Vagina (tissue), 2 donors: ENCODE results near the gene PIP5K1C. TPM values are rescaled to one million over a fixed set of nuclear protein-coding genes. Genes with fewer than 3 reads are reported as not detected.

ENCODE experiments used
- DNase-seq, 2 donors: peaks; one replicate each; pipeline ENCODE4 v3.0.0-alpha.2; 2017; ENCODE audit errors: extremely low spot score in 2 of 2
- H3K27ac ChIP-seq: fragments of 200-600 bp; sonication (generic); one replicate; pipeline ENCODE4 v1.5.1; 2019
- H3K27me3 ChIP-seq: fragments of 200-600 bp; sonication (generic); one replicate; pipeline ENCODE4 v1.5.1; 2019
- H3K36me3 ChIP-seq, 2 donors: fragments of 200-600 bp; sonication (generic); one replicate each; pipeline ENCODE4 v1.5.1; 2017 to 2019
- H3K4me1 ChIP-seq: fragments of 200-600 bp; sonication (generic); one replicate; pipeline ENCODE4 v1.5.1; 2019
- H3K4me3 ChIP-seq, 2 donors: fragments of 200-600 bp; sonication (generic); 1 replicate in 1 of 2; 2 replicates in 1 of 2; pipeline ENCODE4 v1.5.1; 2016 to 2019
- H3K9me3 ChIP-seq: fragments of 200-600 bp; sonication (generic); one replicate; pipeline ENCODE4 v1.5.1; 2019
- POLR2A ChIP-seq, 2 donors: fragments of 450-650 bp; IDR thresholded peaks; one replicate each; pipeline ENCODE4 v1.6.1; 2017; ENCODE audit warnings: antibody characterized with exemption in 2 of 2, mild to moderate bottlenecking in 2 of 2, moderate library complexity in 2 of 2
- POLR2AphosphoS5 ChIP-seq, 2 donors: sonication (generic); formaldehyde crosslinking; IDR thresholded peaks; one replicate each; pipeline ENCODE4 v1.9.0; 2017; ENCODE audit warnings: antibody characterized with exemption in 2 of 2, mild to moderate bottlenecking in 2 of 2, low read depth in 1 of 2; ENCODE audit not compliant: insufficient read depth in 1 of 2
- intact Hi-C: fragments of 100-400 bp; cut with DNase I; formaldehyde crosslinking; loops from one replicate; pipeline ENCODE4 v1.15.1; 2023
- total RNA-seq: library from RNA; depleted of rRNA; stranded (reverse); fragments of >200 nt; gene quantifications from one replicate; pipeline ENCODE4 v1.2.3, GENCODE V29; 2016
- TF ChIP-seq, protein P1 (sequence below), 3 experiments: fragments of 450-650 bp in 2 of 3; fragments of 200-600 bp in 1 of 3; sonication (generic) in 1 of 3; IDR thresholded peaks; one replicate each; pipeline ENCODE4 v1.5.1; 2017 to 2019; ENCODE audit warnings: antibody characterized with exemption in 3 of 3, mild to moderate bottlenecking in 2 of 3, moderate library complexity in 2 of 3

The PIP5K1C gene
- total RNA-seq, 1 donor from 2014 or later, result 24.1 TPM

DNA sequence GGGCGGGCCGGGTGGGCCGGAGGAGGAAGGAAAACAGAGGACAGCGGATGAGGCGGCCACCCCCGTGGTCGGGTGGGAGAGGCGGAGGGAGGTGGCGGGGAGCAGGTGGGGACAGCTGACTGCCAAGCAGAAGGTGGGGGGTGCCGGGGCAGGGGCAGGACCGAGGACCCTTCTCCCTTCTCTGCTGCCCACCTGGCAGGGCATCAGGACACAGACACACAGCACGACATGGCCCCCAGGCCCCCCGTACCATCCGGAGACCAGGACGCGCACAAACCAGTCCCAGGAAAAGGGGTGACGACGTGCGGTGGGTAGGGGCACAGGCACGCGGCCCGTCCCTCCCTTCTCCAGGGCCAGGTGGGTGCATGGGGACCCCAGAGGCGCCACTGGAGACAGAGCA lies 62.6 kb downstream of the PIP5K1C start:
- Histone ChIP-seq H3K27ac (no peak overlapping the region), H3K9me3 (no peaks in the 10 kb centered on the region), H3K27me3 (no peaks in the 10 kb centered on the region), H3K4me1 (no peaks in the 10 kb centered on the region), H3K36me3 (peaks cover 0 to 44% of the 10 kb centered on the region in 2 donors), H3K4me3 (no peak overlapping the region)
- intact Hi-C loops, result no loop called here
- TF ChIP-seq, protein P1, sequence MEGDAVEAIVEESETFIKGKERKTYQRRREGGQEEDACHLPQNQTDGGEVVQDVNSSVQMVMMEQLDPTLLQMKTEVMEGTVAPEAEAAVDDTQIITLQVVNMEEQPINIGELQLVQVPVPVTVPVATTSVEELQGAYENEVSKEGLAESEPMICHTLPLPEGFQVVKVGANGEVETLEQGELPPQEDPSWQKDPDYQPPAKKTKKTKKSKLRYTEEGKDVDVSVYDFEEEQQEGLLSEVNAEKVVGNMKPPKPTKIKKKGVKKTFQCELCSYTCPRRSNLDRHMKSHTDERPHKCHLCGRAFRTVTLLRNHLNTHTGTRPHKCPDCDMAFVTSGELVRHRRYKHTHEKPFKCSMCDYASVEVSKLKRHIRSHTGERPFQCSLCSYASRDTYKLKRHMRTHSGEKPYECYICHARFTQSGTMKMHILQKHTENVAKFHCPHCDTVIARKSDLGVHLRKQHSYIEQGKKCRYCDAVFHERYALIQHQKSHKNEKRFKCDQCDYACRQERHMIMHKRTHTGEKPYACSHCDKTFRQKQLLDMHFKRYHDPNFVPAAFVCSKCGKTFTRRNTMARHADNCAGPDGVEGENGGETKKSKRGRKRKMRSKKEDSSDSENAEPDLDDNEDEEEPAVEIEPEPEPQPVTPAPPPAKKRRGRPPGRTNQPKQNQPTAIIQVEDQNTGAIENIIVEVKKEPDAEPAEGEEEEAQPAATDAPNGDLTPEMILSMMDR (IDR thresholded peaks at IDR 0.05), result no peak
- TF ChIP-seq POLR2AphosphoS5 (IDR thresholded peaks at IDR 0.05; ENCODE audit: insufficient read depth in 1 of 2, low read depth in 1 of 2), result no peak
- no peak for TF ChIP-seq POLR2A (IDR thresholded peaks at IDR 0.05)
- no peak for DNase-seq

DNA sequence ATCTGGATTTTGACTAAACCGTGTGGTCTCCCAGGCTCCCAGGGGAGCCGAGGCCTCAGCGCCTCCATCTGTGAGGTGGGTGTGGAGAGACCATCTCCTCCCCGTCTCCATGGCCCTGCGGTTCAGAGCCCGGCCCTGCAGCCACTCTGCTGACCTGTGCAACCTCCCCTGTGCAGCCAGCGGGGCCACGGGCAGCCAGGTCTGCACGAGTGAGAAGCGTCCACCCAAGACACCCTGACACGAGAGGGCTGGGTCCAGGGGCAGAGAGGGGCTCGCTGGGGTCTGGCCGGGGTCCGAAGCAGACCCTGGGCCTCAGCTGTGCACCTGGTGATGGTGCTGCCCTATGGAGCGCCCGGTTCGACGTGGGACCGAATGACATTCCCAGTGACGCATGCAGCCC lies 63.3 kb downstream of the PIP5K1C start:
- H3K36me3 ChIP-seq, result peaks cover 0 to 45% of the 10 kb centered on the region in 2 donors
- TF ChIP-seq, protein P1 (IDR thresholded peaks at IDR 0.05), result no peak
- TF ChIP-seq POLR2AphosphoS5 (IDR thresholded peaks at IDR 0.05; ENCODE audit: insufficient read depth in 1 of 2, low read depth in 1 of 2), result no peak

DNA sequence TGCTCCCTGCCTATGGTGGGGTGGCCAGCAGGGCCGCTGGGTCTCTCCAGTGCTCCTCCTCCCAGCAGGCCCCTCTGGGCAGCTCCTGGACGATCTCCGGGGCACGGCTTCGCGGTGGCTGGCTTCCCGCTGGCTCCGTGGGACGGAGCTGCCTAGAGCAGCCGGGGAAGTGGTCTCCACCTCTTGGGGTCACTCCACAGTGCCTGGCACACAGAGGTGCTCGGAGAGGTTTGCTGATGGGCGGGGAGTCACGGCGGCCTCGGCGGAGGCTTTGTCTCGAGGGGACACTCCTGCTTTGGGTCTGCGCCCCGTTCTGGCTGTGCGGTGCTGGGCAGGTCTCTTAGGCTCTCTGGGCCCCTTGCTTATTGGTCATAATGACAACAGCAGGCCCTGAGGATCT lies 63.8 kb downstream of the PIP5K1C start:
- TF ChIP-seq POLR2A (IDR thresholded peaks at IDR 0.05) (no peak), POLR2AphosphoS5 (IDR thresholded peaks at IDR 0.05; ENCODE audit: insufficient read depth in 1 of 2, low read depth in 1 of 2) (no peak)
- TF ChIP-seq, protein P1 (IDR thresholded peaks at IDR 0.05), result no peak
- Histone ChIP-seq H3K4me3 (no peak overlapping the region), H3K27me3 (no peaks in the 10 kb centered on the region), H3K4me1 (no peaks in the 10 kb centered on the region), H3K9me3 (no peaks in the 10 kb centered on the region), H3K36me3 (peaks cover 0 to 46% of the 10 kb centered on the region in 2 donors), H3K27ac (no peak overlapping the region)
- no peak for DNase-seq
- intact Hi-C loops, result no loop called here

More for the DNA sequence above, 63.3 kb downstream of the PIP5K1C start:
- no peak overlapping the region for H3K4me3 ChIP-seq
- no peaks in the 10 kb centered on the region for H3K27me3 ChIP-seq
- no peaks in the 10 kb centered on the region for H3K9me3 ChIP-seq
- H3K27ac ChIP-seq, result no peak overlapping the region
- no peaks in the 10 kb centered on the region for H3K4me1 ChIP-seq
- intact Hi-C loops, result no loop called here
- no peak for DNase-seq

DNA sequence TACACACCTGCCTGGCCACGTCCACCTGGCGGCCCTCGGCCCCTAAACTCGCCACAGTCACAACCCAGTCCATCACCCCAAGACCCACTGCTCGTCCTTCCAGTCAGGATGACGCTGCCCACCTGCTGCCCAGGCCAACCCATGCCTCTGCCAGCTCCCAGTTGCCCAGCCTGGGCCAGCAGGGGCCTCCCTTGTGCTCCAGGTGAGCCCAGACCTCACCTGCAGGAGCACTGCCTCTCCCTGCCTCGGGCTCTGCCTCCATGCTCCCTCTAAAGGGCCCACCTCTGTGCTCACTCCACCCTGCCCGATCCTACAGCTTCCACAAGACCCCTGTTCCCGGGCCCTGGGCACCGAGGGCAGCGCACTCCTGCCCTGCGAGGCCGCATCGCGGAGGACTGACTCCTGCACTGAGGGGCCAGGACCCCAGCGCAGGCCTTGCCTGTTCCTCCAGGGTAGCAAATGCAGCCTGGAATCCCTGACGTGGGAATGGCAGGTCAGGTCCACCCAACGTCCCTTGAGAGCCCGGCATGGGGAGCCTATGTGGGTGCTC lies 65.7 kb downstream of the PIP5K1C start:
- no peaks in the 10 kb centered on the region for H3K4me1 ChIP-seq
- DNase-seq, result no peak
- intact Hi-C loops, result no loop called here
- H3K27ac ChIP-seq, result no peak overlapping the region
- no peaks in the 10 kb centered on the region for H3K27me3 ChIP-seq
- H3K36me3 ChIP-seq, result peaks cover 0 to 39% of the 10 kb centered on the region in 2 donors
- TF ChIP-seq POLR2AphosphoS5 (IDR thresholded peaks at IDR 0.05; ENCODE audit: insufficient read depth in 1 of 2, low read depth in 1 of 2) (no peak), POLR2A (IDR thresholded peaks at IDR 0.05) (no peak)
- TF ChIP-seq, protein P1 (IDR thresholded peaks at IDR 0.05), result no peak
- no peak overlapping the region for H3K4me3 ChIP-seq
- no peaks in the 10 kb centered on the region for H3K9me3 ChIP-seq

DNA sequence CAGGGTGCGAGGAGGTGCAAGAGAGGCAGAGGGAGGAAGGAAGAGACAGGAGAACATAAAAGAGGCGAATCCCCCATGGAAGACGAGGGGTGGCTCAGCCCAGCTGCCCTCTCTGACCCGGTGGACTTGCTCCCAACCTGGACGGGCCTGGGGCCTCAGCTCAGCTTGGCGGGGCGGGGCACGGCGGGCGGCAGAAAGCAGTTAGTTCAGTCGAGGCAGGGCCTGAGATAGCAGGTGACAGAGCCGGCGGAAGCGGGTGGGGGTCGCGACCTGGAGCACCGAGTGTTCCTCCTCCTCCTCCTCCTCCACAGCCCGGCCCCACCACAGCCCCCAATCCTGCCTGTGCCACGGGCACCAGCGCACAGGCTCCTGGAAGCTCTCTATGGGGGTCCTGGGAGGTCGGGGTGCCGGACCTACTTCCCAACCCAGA lies 66.7 kb downstream of the PIP5K1C start:
- H3K4me3 ChIP-seq, result no peak overlapping the region
- H3K4me1 ChIP-seq, result no peaks in the 10 kb centered on the region
- no peaks in the 10 kb centered on the region for H3K27me3 ChIP-seq
- TF ChIP-seq, protein P1 (IDR thresholded peaks at IDR 0.05), result no peak
- TF ChIP-seq POLR2AphosphoS5 (IDR thresholded peaks at IDR 0.05; ENCODE audit: insufficient read depth in 1 of 2, low read depth in 1 of 2) (no peak), POLR2A (IDR thresholded peaks at IDR 0.05) (no peak)
- no peak overlapping the region for H3K27ac ChIP-seq
- no peaks in the 10 kb centered on the region for H3K9me3 ChIP-seq
- H3K36me3 ChIP-seq, result peaks cover 0 to 31% of the 10 kb centered on the region in 2 donors
- DNase-seq, result no peak
- intact Hi-C loops, result no loop called here
